ENCODE data around the gene ST8SIA2.

Gene ST8SIA2

DNA sequence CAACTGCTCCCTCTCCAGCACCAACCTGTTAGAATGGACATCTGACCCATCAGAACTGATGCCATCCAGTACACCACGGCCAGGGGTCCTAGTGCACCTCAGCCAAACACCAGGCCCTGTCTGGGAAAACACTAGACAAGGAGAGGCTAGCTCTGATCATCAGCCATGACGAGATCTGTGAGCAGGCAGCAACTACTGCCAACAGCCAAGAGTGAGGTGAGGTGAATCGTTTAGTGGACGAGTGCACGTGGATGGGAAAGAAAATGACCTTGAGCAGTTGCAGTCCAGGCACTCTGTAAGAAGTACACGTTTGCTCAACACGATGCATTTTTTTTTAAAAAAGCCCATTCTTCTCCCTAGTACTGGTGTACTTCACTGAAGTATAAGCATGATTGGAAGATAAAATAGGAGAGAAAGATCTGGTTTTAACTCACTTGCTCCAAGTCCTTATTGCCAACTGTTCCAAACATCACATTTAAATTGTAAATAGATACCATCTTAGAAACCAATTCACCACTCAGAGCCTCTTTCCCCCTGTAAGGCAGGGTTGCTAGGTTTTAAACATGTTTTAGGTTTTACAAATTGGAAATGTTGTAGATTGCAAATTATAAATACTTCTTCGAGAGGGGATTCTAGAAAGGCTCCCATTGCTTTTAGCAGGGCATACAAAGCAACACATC is 5.7 kb downstream of the ST8SIA2 start:
- no peak for DNase-seq (ENCODE audit: low spot score)

DNA sequence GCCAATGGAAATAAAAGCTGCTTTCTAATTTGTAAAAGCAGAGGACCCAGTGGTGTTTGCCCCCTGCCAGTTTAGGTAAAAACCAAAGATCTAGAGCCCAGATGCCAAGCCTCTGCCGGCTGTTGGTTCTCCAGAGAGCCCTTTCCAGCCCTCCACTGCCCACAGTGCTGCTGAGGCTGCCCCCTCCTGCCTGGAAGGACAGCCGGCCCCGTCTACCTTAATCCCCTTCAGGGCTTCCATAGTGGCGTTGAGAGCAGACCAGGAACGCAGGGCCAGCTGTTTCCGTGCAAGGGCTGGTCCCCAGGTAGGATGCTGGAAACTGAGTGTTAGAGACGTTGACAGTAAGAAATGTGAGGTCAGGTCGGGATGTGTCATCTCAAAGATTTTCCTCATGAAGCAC is 6.9 kb downstream of the ST8SIA2 start:
- DNase-seq (ENCODE audit: low spot score): no peak

DNA sequence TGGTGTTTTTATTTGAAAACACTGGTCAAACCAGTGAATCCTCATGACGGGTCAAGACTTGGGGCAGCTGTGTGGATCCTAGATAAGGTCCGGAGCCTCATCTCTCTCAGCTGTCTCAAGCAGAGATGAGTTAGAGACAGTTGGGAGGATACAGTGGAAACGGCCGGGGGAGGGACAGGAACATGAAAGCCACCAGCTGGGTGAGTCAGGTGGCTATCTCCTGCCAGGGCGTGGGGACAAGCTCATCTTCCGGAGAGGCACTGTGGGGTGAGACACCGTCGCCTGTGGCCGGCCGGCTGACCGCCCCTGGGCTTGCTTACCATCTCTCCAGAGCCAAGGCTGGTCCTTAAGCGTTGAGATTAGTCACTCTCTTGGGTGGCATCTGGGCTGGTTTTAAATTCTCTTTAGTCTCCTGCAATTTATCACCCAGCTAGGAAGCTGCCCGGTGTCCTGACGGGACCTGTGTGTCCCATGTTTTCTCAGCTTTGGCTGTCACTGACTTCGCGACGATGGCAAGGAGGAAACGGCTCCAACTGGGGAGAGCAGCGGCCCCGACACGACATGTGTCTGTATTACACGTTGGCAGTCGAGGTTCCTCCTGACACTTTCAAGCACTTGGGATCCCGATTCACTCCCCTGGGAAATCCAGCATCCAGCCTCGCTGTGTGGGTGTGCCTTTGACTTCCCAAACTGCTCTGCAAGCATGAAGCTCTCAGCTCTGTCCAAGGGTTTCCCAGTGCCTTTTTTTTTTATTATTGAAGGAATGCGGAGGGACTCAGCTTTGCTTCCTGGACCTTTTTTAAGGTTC is 7.5 kb downstream of the ST8SIA2 start:
- no peak for DNase-seq (ENCODE audit: low spot score)

DNA sequence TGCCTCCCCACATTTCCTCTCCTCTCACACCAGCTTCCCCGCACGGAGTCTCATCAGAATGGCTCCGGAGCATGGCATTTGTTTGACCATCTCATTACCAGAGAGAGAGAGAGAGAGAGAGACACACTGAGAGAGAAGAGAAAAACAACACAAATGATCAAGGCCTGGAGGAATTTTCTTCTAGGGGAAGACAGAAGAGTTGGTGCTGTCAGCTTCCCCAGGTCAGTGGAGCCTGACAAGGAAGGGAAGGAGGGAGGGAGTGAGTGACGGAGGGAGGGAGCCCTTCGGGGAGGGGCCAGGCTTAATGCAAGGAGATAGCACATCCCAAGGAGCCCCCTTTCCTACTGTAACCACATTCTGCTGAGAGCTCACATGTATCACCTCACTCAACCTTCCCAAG is 9.1 kb downstream of the ST8SIA2 start:
- no peak for DNase-seq (ENCODE audit: low spot score)

DNA sequence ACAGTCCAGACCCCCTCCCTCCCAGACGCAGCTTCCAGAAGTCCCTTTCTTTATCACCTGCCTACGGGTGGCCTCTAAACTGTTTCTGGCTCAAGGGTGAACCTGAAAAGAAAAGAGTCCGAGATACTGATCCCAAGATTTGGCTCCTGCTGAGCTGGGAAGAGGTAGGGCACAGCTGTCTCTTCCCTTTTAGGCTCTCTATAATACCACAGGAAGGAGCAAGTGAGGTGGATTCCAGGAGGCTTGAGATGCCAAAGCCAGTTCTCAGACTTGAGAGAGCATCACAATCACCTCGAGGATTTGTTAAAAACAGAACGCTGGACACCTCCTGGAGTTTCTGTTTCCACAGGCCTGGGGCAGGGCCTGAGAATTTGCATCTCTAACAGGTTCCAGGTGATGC is 12.3 kb downstream of the ST8SIA2 start:
- DNase-seq (ENCODE audit: low spot score): no peak

DNA sequence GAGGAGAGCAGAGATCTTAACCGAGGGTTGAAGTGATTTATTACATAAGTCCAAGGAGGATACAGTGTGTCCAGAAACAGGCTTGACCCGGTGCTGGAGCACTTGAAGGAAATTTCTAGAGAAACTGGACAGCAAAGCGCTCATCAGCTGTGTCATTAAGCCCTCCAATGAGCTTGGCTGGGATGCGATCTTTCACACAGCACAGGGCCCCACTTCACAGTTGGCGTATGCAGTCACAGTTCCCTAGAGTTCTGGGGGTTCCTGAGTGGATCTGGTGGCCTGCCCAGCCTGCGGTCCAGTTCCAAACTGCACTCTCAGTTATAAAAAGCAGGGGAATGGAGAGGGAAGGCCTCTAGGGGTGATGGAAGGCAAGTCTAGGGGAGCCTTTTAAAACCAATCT is 13.6 kb downstream of the ST8SIA2 start:
- DNase-seq (ENCODE audit: low spot score): no peak

DNA sequence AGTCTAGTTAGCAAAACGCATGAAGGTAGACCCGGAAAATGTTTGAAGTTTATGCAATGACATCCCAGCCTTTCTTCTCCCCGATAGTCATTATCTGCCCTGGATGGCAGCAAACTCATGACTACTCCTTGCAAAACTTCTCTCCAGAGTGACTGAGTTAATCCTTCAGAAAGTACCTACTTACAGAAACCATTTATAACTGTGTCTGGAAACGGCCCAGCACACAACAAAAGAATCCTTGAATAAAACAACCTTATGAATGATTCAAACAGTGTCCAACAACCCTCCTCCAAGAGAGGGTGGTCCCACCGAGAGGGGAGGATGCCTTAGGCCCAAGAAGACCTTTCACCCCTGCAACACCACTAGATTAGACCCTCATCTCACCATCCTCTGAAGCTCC is 14.2 kb downstream of the ST8SIA2 start:
- no peak for DNase-seq (ENCODE audit: low spot score)

DNA sequence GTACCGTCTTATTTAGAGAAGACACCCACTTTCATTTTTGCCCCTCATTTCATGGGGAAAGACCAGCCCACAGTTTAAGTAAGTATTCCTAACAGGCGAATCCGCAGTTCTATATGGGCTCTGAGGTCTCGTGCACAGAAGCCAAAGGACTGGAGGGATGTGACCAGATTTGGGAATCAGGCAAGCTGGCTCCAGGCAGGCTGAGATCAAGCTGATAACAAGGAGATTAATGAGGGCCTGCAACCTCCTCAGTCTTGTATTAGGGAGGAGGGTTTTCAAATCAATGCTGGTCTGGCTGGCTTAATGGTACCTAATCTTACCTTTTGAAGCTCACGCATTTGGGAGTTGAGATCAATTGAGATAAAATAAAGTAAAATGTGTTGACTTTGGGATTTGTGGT is 15.3 kb downstream of the ST8SIA2 start:
- DNase-seq (ENCODE audit: low spot score): no peak

DNA sequence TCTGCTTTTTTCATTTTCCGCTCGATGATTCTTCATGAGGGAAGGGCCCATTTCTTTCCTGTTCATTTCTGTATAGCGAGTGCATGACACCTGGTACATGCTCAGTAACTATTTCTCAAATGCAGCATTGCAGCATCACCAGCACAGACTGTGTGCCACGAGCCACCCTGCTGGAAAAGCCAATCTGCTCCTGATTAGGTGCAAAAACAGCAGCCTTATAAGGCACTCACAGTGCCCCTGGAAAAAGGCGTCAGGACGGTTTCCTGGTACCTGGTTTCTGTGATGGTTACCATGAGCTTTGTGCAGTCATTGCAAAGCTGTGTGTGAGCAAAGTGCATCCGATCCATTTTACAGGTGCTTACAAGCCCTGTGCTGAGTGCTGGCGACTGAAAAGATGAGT is 15.8 kb downstream of the ST8SIA2 start:
- no peak for DNase-seq (ENCODE audit: low spot score)

DNA sequence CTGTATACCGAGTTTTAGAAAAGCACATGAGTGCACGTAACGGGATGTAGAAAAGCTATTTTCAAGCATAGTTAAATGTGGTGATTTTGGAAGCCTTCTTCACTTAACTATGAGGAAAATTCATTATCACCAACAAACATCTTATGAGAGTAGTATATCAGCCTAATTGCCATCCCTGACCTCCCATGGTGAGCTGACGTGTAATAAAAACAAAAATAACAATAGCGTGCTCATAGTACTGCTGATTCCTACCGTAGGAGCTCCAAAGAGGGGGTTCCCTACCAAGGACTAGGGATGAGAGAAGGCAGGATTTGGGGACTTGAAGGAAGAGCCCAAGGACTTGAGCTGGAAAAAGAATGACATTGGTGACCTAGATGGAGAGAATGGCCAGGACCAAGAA is 16.9 kb downstream of the ST8SIA2 start:
- no peak for DNase-seq (ENCODE audit: low spot score)

DNA sequence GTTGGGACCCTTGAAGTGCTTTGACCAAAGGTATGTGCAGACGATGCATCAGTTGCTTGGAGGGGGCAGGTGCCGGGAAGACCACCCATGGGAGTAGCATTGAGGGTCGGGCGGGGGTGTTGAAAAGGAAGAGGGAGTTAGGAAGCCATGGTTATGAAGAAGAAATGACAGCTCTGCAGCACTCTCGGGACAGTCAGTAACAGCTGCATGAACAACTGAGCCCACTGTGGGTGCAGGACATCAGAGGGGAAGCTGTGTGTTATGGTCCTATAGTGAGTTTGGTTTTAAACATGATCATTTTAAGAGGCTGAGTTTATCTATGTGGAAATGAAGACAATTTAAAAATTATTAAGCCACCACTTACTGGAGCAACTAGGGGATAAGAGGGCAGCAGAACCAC is 17.6 kb downstream of the ST8SIA2 start:
- no peak for DNase-seq (ENCODE audit: low spot score)

DNA sequence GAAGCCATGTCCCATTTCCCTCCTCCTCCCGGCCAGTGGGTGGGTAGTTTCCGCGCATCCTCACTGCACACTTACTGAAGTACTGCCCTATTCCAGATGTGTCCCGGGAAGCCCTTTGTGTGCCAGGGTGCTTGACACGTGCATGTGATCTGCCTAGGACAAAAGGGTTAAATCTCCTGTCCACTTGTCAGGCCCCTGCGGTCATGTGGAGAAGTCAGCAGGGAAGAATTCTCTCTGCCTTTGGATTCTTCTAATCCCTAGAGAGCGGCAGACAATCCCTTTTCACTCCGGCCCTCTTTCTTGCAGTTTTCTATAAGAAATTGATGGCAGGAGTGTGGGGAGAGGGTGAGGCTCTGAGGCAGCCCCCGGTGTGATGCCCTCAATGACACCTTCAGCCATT is 19.8 kb downstream of the ST8SIA2 start:
- DNase-seq (ENCODE audit: low spot score): no peak

DNA sequence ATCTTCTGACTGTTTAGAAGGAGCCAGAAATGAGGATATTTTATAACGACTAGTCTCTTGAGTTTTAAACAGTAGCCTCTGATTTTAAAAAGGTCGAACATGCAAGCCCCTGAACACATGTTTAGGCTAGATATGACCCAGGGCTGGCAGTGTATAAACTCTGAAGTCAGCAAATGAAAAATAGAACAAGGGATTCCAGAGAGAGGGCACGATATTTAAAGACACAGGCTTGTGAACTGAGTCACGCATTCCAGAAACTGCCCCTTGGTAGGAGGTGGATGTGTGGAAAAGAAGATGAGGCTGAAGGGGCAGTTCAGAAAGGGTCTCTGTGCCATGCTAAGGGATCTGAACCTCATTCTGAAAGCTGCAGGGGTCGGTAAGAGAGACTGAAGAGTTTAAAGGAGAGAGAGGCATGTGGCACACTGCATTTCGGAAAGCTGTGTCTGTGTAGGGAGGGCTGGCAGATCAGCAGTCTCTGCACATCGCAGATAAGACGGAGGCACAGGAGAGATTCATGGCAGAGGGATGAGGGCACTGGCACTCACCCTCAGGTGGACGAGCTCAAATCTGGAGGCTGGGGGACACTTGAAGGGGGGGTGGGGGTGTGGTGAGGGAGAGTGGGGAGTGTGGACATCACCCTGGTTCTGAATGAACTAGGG is 22.1 kb downstream of the ST8SIA2 start:
- no peak for DNase-seq (ENCODE audit: low spot score)

DNA sequence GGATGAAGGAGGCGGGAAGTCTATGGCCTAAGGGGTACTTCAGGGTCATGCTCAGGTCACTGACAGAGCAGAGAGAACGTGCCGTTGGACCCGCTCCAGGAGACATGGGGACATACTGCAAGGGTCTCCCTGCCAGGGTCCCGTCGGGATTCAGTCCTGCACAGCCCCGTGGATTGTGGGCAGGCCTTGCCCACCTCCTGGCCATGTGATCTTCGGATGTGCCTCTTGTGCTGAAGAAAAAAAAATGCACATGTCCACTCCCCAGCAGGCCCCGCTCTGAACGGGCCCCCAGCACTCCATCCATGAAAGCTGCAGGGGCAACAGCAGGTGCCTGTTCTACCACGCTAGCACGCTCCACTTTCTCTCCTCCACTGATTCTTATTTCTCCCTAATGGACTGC is 22.9 kb downstream of the ST8SIA2 start:
- DNase-seq (ENCODE audit: low spot score): no peak

DNA sequence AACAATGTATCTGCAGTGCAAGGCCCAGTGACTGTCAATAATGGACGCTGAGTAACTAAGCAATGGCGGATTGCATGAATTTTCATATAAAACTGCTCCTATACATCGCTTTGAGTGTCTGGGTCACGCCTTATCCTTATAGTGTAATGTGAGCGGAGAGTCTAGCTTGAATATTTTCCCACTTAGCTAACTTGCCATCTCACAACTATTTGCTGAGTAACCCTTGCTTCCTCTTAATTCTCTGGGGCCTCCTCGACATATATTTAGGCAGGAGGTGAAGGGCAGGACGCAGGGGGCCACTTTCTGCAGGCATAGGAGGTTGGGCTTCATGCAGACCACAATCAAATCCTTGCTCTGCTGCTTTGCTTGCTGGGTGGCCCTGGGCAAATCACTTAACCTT is 24.0 kb downstream of the ST8SIA2 start:
- DNase-seq (ENCODE audit: low spot score): no peak

DNA sequence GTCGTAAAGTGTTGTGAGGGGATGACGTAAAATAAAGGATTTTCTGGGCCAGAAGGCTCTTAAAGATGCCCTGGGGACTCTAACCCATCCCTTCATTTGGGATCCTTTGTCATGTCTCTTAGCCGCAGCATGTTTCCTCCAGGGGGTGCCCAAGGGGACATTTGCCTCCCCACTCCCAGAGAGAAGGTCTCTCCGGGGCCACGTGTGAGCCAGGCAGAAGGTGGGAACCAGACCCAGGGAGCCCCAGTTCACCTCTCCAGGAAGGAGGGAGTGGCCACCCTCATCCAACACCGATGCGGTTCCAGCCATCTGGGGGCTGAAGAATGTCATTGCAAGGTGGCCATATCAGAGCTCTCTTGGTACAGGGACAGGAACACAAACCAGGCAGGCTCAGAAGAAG is 25.2 kb downstream of the ST8SIA2 start:
- no peak for DNase-seq (ENCODE audit: low spot score)

DNA sequence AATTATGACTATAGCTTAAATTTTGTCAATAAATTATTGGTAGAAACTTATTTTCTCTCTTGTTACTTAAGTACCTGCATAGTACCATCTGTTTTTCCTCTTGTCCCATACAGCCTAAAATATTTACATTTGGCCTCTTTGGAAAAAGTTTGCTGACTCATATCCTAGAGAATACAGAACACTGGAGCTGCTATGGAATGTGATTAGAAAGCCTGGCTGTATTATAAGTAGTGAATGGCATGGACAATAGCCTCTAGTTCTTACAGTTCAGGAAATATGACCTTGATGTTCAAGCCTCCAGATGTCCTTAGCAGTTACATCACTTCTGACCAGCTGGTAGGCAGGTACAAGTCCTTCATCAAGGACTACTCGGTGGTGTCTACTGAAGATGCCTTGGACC is 28.3 kb downstream of the ST8SIA2 start:
- DNase-seq (ENCODE audit: low spot score): no peak

DNA sequence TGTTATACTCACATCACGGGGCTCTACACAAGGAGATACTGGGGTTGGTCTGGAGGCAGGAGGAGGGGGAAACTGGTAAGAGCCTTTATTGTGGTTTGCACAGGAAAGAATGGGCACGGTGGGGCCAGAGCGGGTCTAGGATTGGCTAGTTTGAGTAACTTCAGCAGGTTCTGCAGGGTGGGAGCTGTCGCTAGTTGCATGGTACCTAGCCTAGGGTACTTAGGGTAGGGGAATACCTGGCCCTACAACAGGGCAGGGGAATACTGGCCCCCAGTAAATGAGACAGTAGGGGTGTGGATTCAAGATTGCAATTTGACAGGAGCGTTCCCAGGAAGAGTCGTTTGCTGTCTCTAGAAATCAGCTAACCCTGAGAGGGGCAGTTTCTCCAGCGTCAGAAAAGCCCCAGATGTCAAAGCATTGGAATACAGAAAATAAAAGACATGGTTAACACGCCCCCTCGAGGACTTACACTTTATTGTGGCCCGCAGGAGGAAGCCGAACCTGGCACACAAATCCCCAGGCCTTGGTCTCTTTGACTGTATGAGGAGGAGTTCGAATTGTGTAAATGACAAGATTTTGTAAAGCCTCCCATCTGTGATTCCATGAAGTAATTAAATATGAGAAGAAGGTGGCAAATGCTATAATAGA is 32.0 kb downstream of the ST8SIA2 start:
- no peak for DNase-seq (ENCODE audit: low spot score)

DNA sequence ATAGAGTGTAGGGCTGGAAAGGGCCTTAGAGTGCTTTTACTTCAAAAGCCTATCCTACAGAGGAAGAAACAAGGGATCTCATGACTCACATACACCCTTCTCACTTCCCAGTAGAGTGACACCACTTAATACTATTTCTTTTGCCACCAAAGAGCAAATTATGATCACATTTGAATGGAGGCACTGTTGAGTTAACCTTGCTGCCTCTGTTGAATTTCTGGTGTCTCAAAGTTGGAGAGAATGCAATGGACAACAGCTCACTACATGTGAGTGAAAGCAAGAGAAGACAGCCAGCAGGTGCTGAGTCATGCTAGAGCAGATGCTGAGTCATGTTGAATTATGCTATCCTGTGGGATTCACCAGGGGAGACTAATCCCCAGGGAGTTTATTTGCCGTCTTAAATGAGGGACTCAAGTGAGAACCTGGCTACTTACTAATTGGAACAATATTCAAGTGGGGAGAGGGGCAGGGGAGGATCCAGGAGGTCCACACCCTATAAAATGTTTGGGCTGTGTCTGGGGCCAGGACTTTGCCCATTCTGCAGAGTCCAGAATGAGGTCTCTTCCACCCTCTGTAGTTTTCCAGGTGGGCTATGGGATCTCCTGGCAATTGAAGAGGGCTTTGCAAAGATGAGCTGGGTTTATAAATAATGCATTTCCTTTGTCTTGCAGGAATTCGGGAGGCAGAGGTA is 35.8 kb downstream of the ST8SIA2 start:
- no peak for DNase-seq (ENCODE audit: low spot score)

DNA sequence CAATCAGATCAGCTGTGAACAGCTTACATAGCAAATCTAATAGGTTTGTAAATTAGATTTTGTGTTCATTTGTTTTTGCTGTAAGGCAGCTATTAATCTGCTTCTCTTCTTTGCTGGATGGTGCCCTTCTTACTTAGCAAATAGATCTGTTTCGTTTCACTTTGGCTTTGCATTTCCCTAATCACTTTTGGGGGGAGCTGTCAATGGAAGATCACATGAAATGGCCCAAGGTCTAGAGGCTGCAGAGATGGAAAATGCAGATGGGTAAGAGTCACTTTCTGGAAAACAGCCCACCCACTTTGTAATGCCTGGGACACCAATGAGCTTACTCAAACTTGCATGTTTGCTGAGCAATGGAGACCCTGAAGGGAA is 36.4 kb downstream of the ST8SIA2 start:
- no peak for DNase-seq (ENCODE audit: low spot score)

DNA sequence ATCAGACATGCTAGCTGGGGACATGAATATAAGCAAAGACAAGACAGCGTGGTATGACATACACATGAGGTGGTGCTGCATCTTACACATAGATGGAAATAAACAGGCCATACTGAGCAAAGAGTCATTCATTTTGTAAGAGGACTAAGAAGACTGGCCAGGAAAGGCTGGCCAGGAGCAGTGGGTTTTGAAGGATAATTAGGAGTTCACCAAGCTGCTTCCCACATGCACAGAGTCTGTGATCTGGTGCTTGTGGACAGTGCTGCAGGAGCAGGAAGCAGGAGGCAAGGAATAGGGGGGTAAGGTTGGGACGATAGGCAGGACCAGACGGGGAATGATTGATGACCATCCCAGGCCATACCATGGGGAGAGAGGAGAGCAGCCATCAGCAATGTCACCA is 41.5 kb downstream of the ST8SIA2 start:
- DNase-seq (ENCODE audit: low spot score): no peak

DNA sequence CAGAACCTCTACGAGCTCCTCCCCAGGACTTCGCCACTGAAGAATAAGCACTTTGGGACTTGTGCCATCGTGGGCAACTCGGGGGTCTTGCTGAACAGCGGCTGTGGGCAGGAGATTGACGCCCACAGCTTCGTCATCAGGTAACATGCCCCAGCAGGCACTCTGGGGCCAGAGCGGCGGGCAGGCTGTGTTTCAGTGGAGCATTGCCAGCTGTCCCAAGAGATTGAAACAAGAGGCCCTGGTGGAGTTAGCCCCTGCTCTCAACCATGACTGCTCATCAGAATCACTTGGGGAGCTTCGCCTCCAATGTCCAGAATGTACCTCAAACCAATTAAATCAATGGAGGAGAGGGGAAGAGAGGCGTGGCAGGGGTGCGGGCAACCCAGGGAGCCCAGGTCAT is 44.8 kb downstream of the ST8SIA2 start:
- no peak for DNase-seq (ENCODE audit: low spot score)
